ENCODE results near the gene MOGAT3.
"Not testable (repeated sequence)": the region's sequence is repeated elsewhere in the genome, so short reads cannot be mapped to it uniquely, and the experiment has no call there.

MOGAT3 gene

DNA sequence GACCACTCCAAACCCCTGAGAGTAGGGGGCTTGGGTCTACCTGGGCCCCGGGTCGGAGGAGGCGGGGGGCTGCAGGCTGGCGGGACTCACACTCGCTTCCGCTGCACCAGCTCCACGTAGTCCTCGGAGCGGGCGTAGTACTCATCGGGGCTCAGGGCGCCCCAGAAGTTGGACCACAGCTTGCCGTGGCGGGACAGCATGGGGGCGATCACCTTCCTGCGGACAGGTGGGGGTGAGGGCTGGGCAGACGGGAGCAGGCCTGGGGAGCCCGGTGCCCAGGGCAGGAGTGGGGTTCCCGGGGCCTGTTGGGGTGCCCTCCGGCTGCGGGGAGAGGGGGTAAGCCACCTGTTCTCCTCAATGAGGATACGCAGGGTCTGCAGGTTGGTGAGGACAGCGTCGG is 10.7 kb upstream of the MOGAT3 start:
- no peak overlapping the region for H3K27ac ChIP-seq
- peaks cover 61% of the 10 kb centered on the region for H3K36me3 ChIP-seq (replicated peaks)
- no peak overlapping the region for H3K4me3 ChIP-seq (ENCODE audit: low read depth, low read length)
- TF ChIP-seq, protein P1, sequence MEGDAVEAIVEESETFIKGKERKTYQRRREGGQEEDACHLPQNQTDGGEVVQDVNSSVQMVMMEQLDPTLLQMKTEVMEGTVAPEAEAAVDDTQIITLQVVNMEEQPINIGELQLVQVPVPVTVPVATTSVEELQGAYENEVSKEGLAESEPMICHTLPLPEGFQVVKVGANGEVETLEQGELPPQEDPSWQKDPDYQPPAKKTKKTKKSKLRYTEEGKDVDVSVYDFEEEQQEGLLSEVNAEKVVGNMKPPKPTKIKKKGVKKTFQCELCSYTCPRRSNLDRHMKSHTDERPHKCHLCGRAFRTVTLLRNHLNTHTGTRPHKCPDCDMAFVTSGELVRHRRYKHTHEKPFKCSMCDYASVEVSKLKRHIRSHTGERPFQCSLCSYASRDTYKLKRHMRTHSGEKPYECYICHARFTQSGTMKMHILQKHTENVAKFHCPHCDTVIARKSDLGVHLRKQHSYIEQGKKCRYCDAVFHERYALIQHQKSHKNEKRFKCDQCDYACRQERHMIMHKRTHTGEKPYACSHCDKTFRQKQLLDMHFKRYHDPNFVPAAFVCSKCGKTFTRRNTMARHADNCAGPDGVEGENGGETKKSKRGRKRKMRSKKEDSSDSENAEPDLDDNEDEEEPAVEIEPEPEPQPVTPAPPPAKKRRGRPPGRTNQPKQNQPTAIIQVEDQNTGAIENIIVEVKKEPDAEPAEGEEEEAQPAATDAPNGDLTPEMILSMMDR (IDR thresholded peaks at IDR 0.05; ENCODE audit: low read depth, low read length, missing control alignments): no peak
- H3K27me3 ChIP-seq (replicated peaks): no peaks in the 10 kb centered on the region
- in situ Hi-C loops (cut with HindIII; ENCODE audit: low pct_ligation_motif_present, low sequenced_read_pairs): no loop called here
- DNase-seq: no peak

DNA sequence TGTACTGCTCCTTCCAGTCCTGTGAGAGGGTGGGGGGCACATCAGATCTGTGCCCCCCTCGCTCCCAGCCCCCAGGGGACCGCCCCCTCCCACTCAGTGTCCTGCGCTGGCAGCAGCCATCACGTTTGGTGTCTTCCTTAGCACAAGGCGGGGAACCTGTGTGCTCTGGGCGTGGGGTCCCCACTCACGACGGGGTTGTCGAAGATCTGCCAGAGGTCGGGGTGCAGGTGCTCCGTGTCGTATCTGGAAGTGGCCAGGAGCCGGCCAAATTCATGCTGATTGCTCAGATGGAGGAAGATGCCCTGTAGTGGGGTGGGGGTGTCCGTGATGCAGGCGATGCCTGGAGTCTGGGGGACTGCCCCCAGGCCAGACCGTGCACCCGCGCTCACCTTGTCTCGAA is 9.3 kb upstream of the MOGAT3 start:
- TF ChIP-seq, protein P1 (IDR thresholded peaks at IDR 0.05; ENCODE audit: low read depth, low read length, missing control alignments): no peak
- Histone ChIP-seq H3K4me3 (ENCODE audit: low read depth, low read length) (no peak overlapping the region), H3K27me3 (replicated peaks) (no peaks in the 10 kb centered on the region), H3K27ac (no peak overlapping the region), H3K36me3 (replicated peaks) (peaks cover 61% of the 10 kb centered on the region)
- no peak for DNase-seq
- in situ Hi-C loops (cut with HindIII; ENCODE audit: low pct_ligation_motif_present, low sequenced_read_pairs): no loop called here

DNA sequence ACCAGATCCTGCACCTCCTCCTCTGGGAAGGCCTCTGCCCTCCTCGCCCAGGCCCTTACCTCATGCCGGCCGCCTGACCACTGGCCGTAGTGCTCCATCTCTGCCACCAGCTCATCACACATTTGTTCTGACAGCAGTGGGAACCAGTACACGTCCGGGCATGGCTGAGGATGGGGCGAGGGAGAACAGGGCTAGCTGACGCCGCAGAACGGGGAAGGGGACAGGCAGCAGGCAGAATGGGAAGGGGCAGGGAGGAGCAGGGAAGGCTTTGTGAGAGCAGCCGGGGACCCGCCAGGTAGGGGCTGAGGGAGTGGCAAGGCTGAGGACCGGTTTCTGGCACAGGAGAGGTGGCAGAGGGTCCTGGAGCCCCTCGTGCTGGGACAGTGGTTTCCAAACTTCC is 8.0 kb upstream of the MOGAT3 start:
- Histone ChIP-seq H3K36me3 (replicated peaks) (peaks cover 53% of the 10 kb centered on the region), H3K4me3 (ENCODE audit: low read depth, low read length) (no peak overlapping the region), H3K27ac (no peak overlapping the region), H3K27me3 (replicated peaks) (no peaks in the 10 kb centered on the region)
- in situ Hi-C loops (cut with HindIII; ENCODE audit: low pct_ligation_motif_present, low sequenced_read_pairs): no loop called here
- TF ChIP-seq, protein P1 (IDR thresholded peaks at IDR 0.05; ENCODE audit: low read depth, low read length, missing control alignments): no peak
- DNase-seq: no peak

DNA sequence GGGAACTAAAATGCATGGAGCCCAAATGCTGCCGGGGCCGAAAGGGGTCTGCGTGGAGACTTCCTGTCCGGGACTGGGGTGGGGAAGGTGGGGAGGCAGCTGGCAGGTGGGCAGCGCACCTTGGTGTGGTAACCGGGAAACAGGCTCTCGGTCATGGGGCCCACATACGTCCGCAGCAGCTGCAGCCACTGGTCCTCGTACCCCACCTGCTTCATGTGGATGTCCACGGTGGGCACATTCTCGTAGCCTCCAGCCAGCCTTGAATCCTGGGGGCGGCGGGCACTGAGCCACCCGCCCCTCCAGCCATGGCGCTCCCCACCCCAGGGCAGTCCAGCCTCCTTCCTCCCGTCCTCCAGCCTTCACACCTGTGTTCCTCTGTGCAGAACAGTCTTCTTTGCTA is 6.6 kb upstream of the MOGAT3 start:
- DNase-seq: no peak
- H3K27ac ChIP-seq: no peak overlapping the region
- in situ Hi-C loops (cut with HindIII; ENCODE audit: low pct_ligation_motif_present, low sequenced_read_pairs): no loop called here
- TF ChIP-seq, protein P1 (IDR thresholded peaks at IDR 0.05; ENCODE audit: low read depth, low read length, missing control alignments): no peak
- H3K27me3 ChIP-seq (replicated peaks): peaks cover 4% of the 10 kb centered on the region
- H3K36me3 ChIP-seq (replicated peaks): peaks cover 51% of the 10 kb centered on the region
- H3K4me3 ChIP-seq (ENCODE audit: low read depth, low read length): no peak overlapping the region

DNA sequence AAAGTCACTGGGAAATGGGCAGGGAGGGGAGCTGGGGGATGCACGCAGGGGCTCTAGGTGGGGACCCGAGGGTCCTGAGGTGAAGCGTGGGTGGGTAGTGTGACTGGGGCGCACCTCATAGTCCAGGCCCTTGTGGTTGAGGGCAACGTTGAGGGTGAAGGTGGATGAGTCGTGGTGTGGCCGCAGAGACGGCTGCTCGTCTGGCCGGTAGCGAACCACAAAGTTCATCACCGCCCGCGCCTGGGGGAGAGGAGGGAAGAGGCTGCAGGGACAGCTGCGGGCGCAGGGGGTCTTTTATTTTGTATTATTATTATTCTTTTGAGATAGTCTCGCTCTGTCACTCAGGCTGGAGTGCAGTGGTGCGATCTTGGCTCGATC is 5.8 kb upstream of the MOGAT3 start:
- Histone ChIP-seq H3K27me3 (replicated peaks) (peaks cover 12% of the 10 kb centered on the region), H3K27ac (no peak overlapping the region), H3K36me3 (replicated peaks) (peaks cover 46% of the 10 kb centered on the region), H3K4me3 (ENCODE audit: low read depth, low read length) (no peak overlapping the region)
- TF ChIP-seq, protein P1 (IDR thresholded peaks at IDR 0.05; ENCODE audit: low read depth, low read length, missing control alignments): no peak
- in situ Hi-C loops (cut with HindIII; ENCODE audit: low pct_ligation_motif_present, low sequenced_read_pairs): no loop called here
- no peak for DNase-seq

DNA sequence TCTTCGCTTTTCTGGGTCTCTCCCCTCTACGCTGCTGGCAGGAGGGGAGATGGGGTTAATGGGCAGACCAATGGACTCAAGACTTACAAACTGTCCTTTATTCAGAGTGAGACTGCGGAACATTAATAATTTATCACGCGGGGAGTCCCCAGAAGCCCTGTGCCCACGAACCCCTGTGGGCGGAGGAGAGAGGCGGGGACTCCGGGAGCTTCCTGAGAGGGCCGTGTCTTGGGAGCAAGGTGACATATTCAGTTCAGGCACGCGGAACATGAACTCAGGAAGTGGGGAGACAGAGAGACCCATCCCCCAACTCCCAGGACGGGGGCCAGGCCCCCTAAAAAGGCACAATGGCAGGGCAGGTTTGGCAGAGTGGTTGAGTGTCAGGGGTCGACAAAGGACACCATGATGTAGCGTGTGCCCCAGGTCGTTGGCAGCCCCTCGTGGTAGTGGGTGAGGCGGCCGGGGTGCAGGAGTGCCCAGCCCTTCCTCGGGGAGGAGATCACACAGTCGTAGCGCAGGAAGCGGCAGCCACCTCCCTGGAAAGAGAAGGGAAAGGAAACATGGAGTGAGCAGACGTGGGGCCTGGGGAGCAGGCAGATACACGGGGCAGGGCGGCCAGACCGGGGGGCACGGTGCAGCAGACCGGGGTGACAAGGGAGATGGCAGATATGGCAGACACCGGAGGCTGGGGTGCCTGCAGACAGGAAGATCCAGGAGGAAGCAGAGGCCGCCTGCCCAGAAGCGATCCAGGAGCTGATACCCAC is 5.2 kb upstream of the MOGAT3 start:
- no peak for DNase-seq
- peaks cover 14% of the 10 kb centered on the region for H3K27me3 ChIP-seq (replicated peaks)
- H3K36me3 ChIP-seq (replicated peaks): peaks cover 40% of the 10 kb centered on the region
- TF ChIP-seq, protein P1 (IDR thresholded peaks at IDR 0.05; ENCODE audit: low read depth, low read length, missing control alignments): no peak
- no peak overlapping the region for H3K27ac ChIP-seq
- no peak overlapping the region for H3K4me3 ChIP-seq (ENCODE audit: low read depth, low read length)
- in situ Hi-C loops (cut with HindIII; ENCODE audit: low pct_ligation_motif_present, low sequenced_read_pairs): no loop called here

DNA sequence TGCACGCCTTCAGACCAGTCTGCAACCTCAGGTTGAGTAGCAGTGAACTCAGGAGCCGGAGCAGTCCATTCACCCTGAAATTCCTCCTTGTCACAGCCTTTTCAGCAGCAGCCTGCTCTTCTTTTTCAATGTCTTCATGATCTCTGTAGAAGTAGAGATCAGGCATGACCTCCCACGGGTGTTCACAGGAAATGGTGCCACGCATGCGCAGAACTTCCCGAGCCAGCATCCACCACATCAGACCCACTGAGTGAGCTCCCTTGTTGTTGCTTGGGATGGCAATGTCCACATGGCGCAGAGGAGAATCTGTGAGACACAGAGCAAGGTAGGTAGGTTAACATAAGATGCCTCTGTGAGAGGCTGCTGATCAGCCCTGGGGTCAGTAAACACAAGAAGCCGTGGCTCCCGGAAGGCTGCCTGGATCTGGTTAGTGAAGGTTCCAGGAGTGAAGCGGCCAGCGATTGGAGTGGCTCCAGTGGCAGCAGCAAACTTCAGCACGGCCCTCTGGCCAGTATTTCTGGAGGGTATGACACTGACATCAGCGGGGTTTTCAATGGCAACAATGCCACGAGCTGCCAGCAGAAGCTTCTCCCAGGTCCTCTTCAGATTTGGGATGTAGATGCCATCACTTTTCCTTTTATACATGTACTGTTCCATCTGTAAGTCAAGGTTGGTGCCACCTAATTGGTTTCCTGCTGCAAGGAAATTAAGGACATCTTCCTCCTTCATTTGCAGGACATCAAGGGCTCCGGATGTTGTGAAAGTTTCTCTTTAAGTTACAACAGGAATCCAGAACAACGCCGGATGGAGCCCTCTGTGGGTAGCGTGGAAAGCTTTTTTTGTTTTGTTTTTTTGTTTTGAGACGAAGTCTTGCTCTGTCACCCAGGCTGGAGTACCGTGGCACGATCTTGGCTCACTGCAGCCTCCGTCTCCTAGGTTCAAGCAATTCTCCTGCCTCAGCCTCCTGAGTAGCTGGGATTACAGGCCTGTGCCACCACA is 3.2 kb upstream of the MOGAT3 start:
- H3K4me3 ChIP-seq (ENCODE audit: low read depth, low read length); DNase-seq; in situ Hi-C loops (cut with HindIII; ENCODE audit: low pct_ligation_motif_present, low sequenced_read_pairs); H3K27ac ChIP-seq: not testable (repeated sequence)
- peaks cover 18% of the 10 kb centered on the region for H3K27me3 ChIP-seq (replicated peaks)
- H3K36me3 ChIP-seq (replicated peaks): peaks cover 25% of the 10 kb centered on the region

Data from brain microvascular endothelial cell (primary cell).